Endothelial cell of umbilical vein (primary cell): ENCODE data around the gene CAPRIN2. TPM values are rescaled to one million over a fixed set of nuclear protein-coding genes. Genes with fewer than 3 reads are reported as not detected.

Experiments used
- BruUV-seq: library from RNA; stranded (reverse); fragments of 400-500 nt; replicated peaks from 2 replicates; lab custom pipeline; 2021; lab: Mats Ljungman, UMichigan
- CTCF ChIA-PET: fragments of 300-600, 350-600 bp; sonication (Branson Sonifier 250); formaldehyde crosslinking; loops from one replicate; lab custom pipeline; 2021; ENCODE audit warnings: antibody characterized with exemption, inconsistent platforms; lab: Charles Lee
- POLR2A ChIA-PET: fragments of 300-600, 350-600 bp; sonication (Branson Sonifier 250); formaldehyde crosslinking; loops from one replicate; lab custom pipeline; 2021; ENCODE audit warnings: antibody characterized with exemption, inconsistent platforms; lab: Charles Lee
- DNase-seq: peaks from one replicate; pipeline ENCODE4 v3.0.0-alpha.2; 2011; ENCODE audit warnings: low read depth, low spot score
- FAIRE-seq: peaks from 2 replicates; lab custom pipeline; 2011; peaks lifted over from hg19 to GRCh38; lab: Jason Lieb, UNC
- H2AFZ ChIP-seq: 2 replicates; pipeline ENCODE4 v1.6.0; 2012; ENCODE audit warnings: low read depth, low read length, control low read depth, inconsistent platforms
- H3K27ac ChIP-seq: 2 replicates; pipeline ENCODE4 v1.5.1; 2011; ENCODE audit warnings: low read depth, mild to moderate bottlenecking, control low read depth, low read length, moderate library complexity; ENCODE audit not compliant: insufficient read depth
- H3K27me3 ChIP-seq, 2 experiments: 2 replicates each; pipeline versions ENCODE4 v1.6.0 to v1.6.1; 2011; ENCODE audit warnings: low read length in 2 of 2, mixed read lengths in 1 of 2; ENCODE audit not compliant: control insufficient read depth in 2 of 2, insufficient read depth in 2 of 2
- H3K36me3 ChIP-seq, 2 experiments: 2 replicates in 1 of 2; 3 replicates in 1 of 2; pipeline ENCODE4 v1.5.1; 2011; ENCODE audit warnings: low read length in 2 of 2, mild to moderate bottlenecking in 1 of 2, moderate library complexity in 1 of 2; ENCODE audit not compliant: control insufficient read depth in 2 of 2, insufficient read depth in 2 of 2; ENCODE audit errors: extremely low read depth in 1 of 2
- H3K4me1 ChIP-seq: 3 replicates; pipeline ENCODE4 v1.5.1; 2011; ENCODE audit warnings: mild to moderate bottlenecking, low read length; ENCODE audit not compliant: control insufficient read depth, insufficient read depth; ENCODE audit errors: extremely low read depth
- H3K4me2 ChIP-seq: 2 replicates; pipeline ENCODE4 v1.6.1; 2011; ENCODE audit warnings: low read length, control low read depth, mixed read lengths; ENCODE audit not compliant: insufficient read depth
- H3K4me3 ChIP-seq, 3 experiments: fragments of 200-600 bp in 1 of 3; sonication (generic), shearing (Covaris generic) in 1 of 3; replicated peaks in 1 of 3; 2 replicates each; pipeline ENCODE4 v1.5.1; 2011 to 2016; ENCODE audit warnings: control low read depth in 3 of 3, low read length in 3 of 3, mild to moderate bottlenecking in 2 of 3, inconsistent platforms in 1 of 3, low read depth in 1 of 3, moderate library complexity in 1 of 3; ENCODE audit not compliant: insufficient read depth in 1 of 3
- H3K79me2 ChIP-seq: 2 replicates; pipeline ENCODE4 v1.6.0; 2012; ENCODE audit warnings: low read length, inconsistent platforms; ENCODE audit not compliant: control insufficient read depth, insufficient read depth
- H3K9ac ChIP-seq: replicated peaks from 2 replicates; pipeline ENCODE3; 2011; ENCODE audit warnings: low read length, control low read depth; ENCODE audit not compliant: insufficient read depth; ENCODE audit errors: extremely low read depth
- H3K9me1 ChIP-seq: replicated peaks from 3 replicates; pipeline ENCODE4 v1.6.0; 2011; ENCODE audit warnings: mild to moderate bottlenecking, low read length; ENCODE audit not compliant: control insufficient read depth, insufficient read depth; ENCODE audit errors: extremely low read depth
- H3K9me3 ChIP-seq: replicated peaks from 2 replicates; pipeline ENCODE4 v1.5.1; 2012; ENCODE audit warnings: low read length, inconsistent platforms; ENCODE audit not compliant: control insufficient read depth, insufficient read depth
- H4K20me1 ChIP-seq: replicated peaks from 2 replicates; pipeline ENCODE3; 2011; ENCODE audit warnings: mild to moderate bottlenecking, low read length; ENCODE audit not compliant: control insufficient read depth, insufficient read depth; ENCODE audit errors: extremely low read depth
- MYC ChIP-seq: IDR thresholded peaks from one replicate; pipeline ENCODE4 v1.6.1; 2011; ENCODE audit warnings: mild to moderate bottlenecking, low read depth, low read length
- POLR2A ChIP-seq: IDR thresholded peaks from 2 replicates; pipeline ENCODE4 v1.6.1; 2012; ENCODE audit warnings: low read depth, mild to moderate bottlenecking, control low read depth, low read length
- POLR2AphosphoS5 ChIP-seq: IDR thresholded peaks from 2 replicates; pipeline ENCODE4 v1.6.1; 2012; ENCODE audit warnings: low read depth, mild to moderate bottlenecking, control low read depth, low read length, moderate library complexity; ENCODE audit not compliant: insufficient read depth
- dilution Hi-C: fragments of 300-500 bp; cut with MboI; formaldehyde crosslinking; loops from one replicate; pipeline ENCODE4 v1.15.0; 2019; ENCODE audit warnings: low sequenced_read_pairs; ENCODE audit not compliant: extremely low pct_ligation_motif_present
- intact Hi-C: fragments of 100-400 bp; cut with micrococcal nuclease; formaldehyde crosslinking; loops from one replicate; pipeline ENCODE4 v1.10.0; 2022
- polyA plus RNA-seq, 4 experiments: library from polyadenylated mRNA; depleted of rRNA in 3 of 4; stranded (reverse) in 3 of 4; unstranded in 1 of 4; fragments of >200 nt; gene quantifications; 2 replicates each; pipeline versions ENCODE4 v1.2.1 to v1.2.3, GENCODE V29; 2011 to 2012; ENCODE audit warnings: missing spikeins in 1 of 4
- total RNA-seq: library from RNA; stranded (reverse); gene quantifications from 2 replicates; pipeline ENCODE4 v1.2.3, GENCODE V29; 2021

The CAPRIN2 gene
- total and polyA plus RNA-seq, 2 donors (not counting 3 experiments of a cell fraction or from before 2014, with no cell fraction given), result 13.5 to 25.0 TPM

DNA sequence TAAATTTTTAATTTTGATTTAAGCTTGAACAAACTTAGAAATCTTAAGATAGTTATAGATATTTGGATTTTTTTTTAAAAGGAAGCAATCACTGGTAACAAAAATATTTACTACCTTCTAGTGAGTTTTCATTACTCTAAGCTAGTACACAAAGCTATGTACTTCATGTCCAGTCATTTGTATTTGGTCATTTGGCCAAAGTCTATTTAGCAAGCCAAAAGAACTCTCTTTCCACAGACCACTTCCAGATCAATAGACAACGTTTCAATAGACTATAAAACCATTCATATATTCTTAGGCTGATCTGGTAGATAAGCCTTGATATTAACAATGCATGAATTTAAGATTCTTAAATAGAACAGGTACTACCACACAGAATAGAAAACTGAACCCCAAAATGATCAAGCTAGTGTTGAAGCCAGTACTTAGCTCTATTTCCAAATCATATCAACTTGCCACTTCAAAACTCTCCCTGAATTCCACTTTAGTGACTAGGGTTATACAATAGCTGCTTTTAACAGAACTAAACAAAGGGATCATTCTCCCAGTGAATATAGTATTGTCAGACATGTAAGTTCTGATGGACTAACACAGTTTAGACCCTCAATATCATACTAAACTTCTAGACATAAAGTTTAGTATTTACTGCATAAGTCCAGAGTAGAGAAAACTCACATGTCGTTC is 21.7 kb downstream of the CAPRIN2 start:
- FAIRE-seq (no peak), DNase-seq (no peak)
- BruUV-seq, result no TSS peak
- no peak overlapping the region for H2AFZ ChIP-seq
- H3K9me3 ChIP-seq, result no peaks in the 10 kb centered on the region
- H4K20me1 ChIP-seq, result no peaks in the 10 kb centered on the region
- H3K4me1 ChIP-seq, result no peaks in the 10 kb centered on the region
- dilution Hi-C loops, result no loop called here
- ChIA-PET CTCF (interaction anchor here (0.8 to 3.3 kb wide), 4 partner anchors 14 to 24 kb away, joined by 4 to 13 read pairs (median 6); no protein-coding TSS in a partner anchor), POLR2A (no interaction called here)
- H3K9me1 ChIP-seq, result no peaks in the 10 kb centered on the region
- TF ChIP-seq POLR2AphosphoS5, result no peak
- no peak for TF ChIP-seq MYC
- H3K36me3 ChIP-seq, result peaks cover 6 to 18% of the 10 kb centered on the region in 2 experiments
- H3K27ac ChIP-seq, result no peak overlapping the region
- H3K79me2 ChIP-seq, result peaks cover 10% of the 10 kb centered on the region
- H3K27me3 ChIP-seq, result no peaks in the 10 kb centered on the region
- no peak overlapping the region for H3K9ac ChIP-seq
- intact Hi-C loops, result no loop called here
- H3K4me2 ChIP-seq, result no peak overlapping the region
- no peak overlapping the region for H3K4me3 ChIP-seq

DNA sequence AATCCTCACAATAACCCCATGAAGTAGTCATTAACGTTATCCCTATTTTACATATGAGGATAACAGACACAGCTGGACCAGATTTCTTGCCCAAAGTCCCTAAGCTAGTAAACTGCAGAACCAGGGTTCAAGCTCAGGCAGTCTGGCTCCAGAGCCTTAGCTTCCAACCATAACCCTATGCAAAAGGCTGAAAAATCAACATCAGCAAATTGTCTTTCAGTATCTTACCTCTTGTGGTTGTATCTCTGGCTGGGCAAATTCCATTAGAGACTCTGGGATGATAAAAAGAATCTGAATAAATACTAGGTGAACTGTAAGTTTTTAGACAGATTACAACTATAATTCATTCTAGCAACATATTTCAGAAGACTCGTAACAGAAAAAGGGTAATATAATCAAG is 24.7 kb downstream of the CAPRIN2 start:
- Histone ChIP-seq H3K9me3 (no peaks in the 10 kb centered on the region), H2AFZ (no peak overlapping the region), H3K4me1 (peaks cover 18% of the 10 kb centered on the region), H3K4me3 (no peak overlapping the region), H3K9ac (no peak overlapping the region), H3K27ac (no peak overlapping the region), H3K9me1 (no peaks in the 10 kb centered on the region), H3K27me3 (no peaks in the 10 kb centered on the region), H4K20me1 (no peaks in the 10 kb centered on the region), H3K36me3 (peaks cover 6 to 13% of the 10 kb centered on the region in 2 experiments), H3K79me2 (peaks cover 12% of the 10 kb centered on the region), H3K4me2 (no peak overlapping the region)
- TF ChIP-seq POLR2A (no peak), POLR2AphosphoS5 (no peak)
- ChIA-PET POLR2A (no interaction called here), CTCF (interaction anchor here (1.7 kb wide), 1 partner anchor 24 kb away, joined by 4 read pairs; no protein-coding TSS in a partner anchor)
- dilution Hi-C loops, result no loop called here
- FAIRE-seq, result no peak
- no TSS peak for BruUV-seq
- intact Hi-C loops, result no loop called here
- DNase-seq, result no peak
